Gastrocnemius medialis (tissue), 4 donors: ENCODE results near the gene COL27A1. TPM values are rescaled to one million over a fixed set of nuclear protein-coding genes. Genes with fewer than 3 reads are reported as not detected.

Experiments
- ATAC-seq, 2 donors: fragments of 150-250 bp; one replicate each; pipeline ENCODE4 v1.9.1; 2016
- DNase-seq, 2 donors: peaks; one replicate each; pipeline ENCODE4 v3.0.0-alpha.2; 2019
- H3K27ac ChIP-seq, 4 donors: fragments of 200-600 bp; sonication (generic); 1 replicate in 1 of 4; 2 replicates in 3 of 4; pipeline ENCODE4 v1.5.1; 2016 to 2018; ENCODE audit warnings: mild to moderate bottlenecking in 2 of 4, moderate library complexity in 1 of 4
- H3K27me3 ChIP-seq, 3 donors: fragments of 200-600 bp; sonication (generic) in 2 of 3; 1 replicate in 1 of 3; 2 replicates in 2 of 3; pipeline versions ENCODE4 v1.5.1 to v1.6.0; 2016 to 2019; ENCODE audit warnings: mild to moderate bottlenecking in 1 of 3, moderate library complexity in 1 of 3
- H3K36me3 ChIP-seq, 2 donors: fragments of 200-600 bp; sonication (generic) in 1 of 2; one replicate each; pipeline ENCODE4 v1.5.1; 2017 to 2018
- H3K4me1 ChIP-seq, 2 donors: fragments of 200-600 bp; sonication (generic) in 1 of 2; one replicate each; pipeline ENCODE4 v1.5.1; 2016 to 2017; ENCODE audit warnings: mild to moderate bottlenecking in 2 of 2
- H3K4me3 ChIP-seq, 4 donors: fragments of 200-600 bp; sonication (generic) in 3 of 4; 1 replicate in 1 of 4; 2 replicates in 3 of 4; pipeline ENCODE4 v1.5.1; 2016 to 2019; ENCODE audit warnings: mild to moderate bottlenecking in 2 of 4
- H3K9me3 ChIP-seq, 3 donors: fragments of 200-600 bp; sonication (generic) in 2 of 3; 1 replicate in 1 of 3; 2 replicates in 2 of 3; pipeline ENCODE4 v1.5.1; 2016 to 2019
- CTCF ChIP-seq, 5 experiments: fragments of 450-650 bp in 3 of 5; fragments of 200-600 bp in 2 of 5; sonication (generic) in 2 of 5; IDR thresholded peaks in 4 of 5; conservative IDR thresholded peaks in 1 of 5; 1 replicate in 4 of 5; 2 replicates in 1 of 5; pipeline ENCODE4 v1.5.1; 2016 to 2019; ENCODE audit warnings: antibody characterized with exemption in 5 of 5, mild to moderate bottlenecking in 3 of 5, moderate library complexity in 3 of 5
- POLR2A ChIP-seq, 2 donors: fragments of 450-650 bp; IDR thresholded peaks; one replicate each; pipeline ENCODE4 v1.6.1; 2017; ENCODE audit warnings: antibody characterized with exemption in 2 of 2, mild to moderate bottlenecking in 2 of 2, moderate library complexity in 2 of 2
- in situ Hi-C, 4 donors: fragments of 200-750 bp; cut with MboI; loops; one replicate each; pipeline versions ENCODE4 v1.15.0 to v1.8.0; 2017; ENCODE audit warnings: low sequenced_read_pairs in 4 of 4
- intact Hi-C: fragments of 100-400 bp; cut with DNase I; formaldehyde crosslinking; loops from one replicate; pipeline ENCODE4 v1.15.1; 2023; ENCODE audit warnings: low total_unique reads
- total RNA-seq, 4 donors: library from RNA; depleted of rRNA; stranded (reverse); fragments of >200 nt; gene quantifications; one replicate each; pipeline versions ENCODE4 v1.1.0 to v1.2.3, GENCODE V29; 2016

COL27A1 gene
- total RNA-seq, 4 donors from 2014 or later: 0.42 to 1.4 (median 0.95) TPM

GRCh38 chr9:114348261-114348905 lies 193.0 kb downstream of the COL27A1 start:
- H3K9me3 ChIP-seq: no peaks in the 10 kb centered on the region
- H3K27ac ChIP-seq: peak overlapping the region in 3 of 4 donors; percentile 22 to 33 (median 29)
- ATAC-seq (no peak), DNase-seq (no peak)
- in situ Hi-C loops: no loop called here
- no peak overlapping the region for H3K4me3 ChIP-seq
- peaks cover 0 to 15% of the 10 kb centered on the region in 2 donors for H3K36me3 ChIP-seq
- intact Hi-C loops: no loop called here
- TF ChIP-seq POLR2A (IDR thresholded peaks at IDR 0.05) (no peak), CTCF (IDR thresholded peaks at IDR 0.05 in 4 of 5, conservative IDR thresholded peaks at IDR 0.05 in 1 of 5) (no peak)
- no peaks in the 10 kb centered on the region for H3K4me1 ChIP-seq
- H3K27me3 ChIP-seq: no peaks in the 10 kb centered on the region

DNA sequence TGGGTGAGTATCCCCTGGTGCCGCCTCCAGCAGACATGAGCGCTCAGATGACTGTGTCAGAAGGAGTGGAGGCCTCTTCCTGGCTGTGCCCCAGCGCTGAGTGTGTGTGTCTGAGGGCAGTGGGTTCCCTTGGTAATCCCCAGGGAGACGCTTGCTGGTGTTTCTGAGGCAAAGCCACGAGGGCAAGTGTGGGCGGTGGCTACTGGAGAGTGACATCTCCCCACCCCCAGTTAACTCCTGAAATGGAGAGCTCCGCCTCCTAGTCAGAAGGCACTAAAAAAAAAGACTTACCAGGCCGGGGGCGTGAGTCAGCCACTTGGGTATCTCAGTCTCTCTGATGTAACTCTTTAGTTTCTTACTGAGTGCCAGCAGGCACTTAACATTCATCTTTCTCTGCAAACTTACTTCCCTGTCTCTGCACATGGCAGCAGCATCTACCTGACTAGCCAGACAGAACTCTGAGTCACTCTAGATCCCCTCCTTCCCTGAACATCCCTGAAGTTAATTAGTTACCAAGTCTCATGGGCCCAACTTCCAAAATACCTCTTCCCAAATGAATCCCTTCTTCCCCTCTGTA lies 193.7 kb downstream of the COL27A1 start:
- H3K36me3 ChIP-seq: peaks cover 0 to 15% of the 10 kb centered on the region in 2 donors
- TF ChIP-seq CTCF (IDR thresholded peaks at IDR 0.05 in 4 of 5, conservative IDR thresholded peaks at IDR 0.05 in 1 of 5): no peak
- TF ChIP-seq POLR2A (IDR thresholded peaks at IDR 0.05): peak in 1 of 2 donors; percentile 10
- in situ Hi-C loops (no loop called here), intact Hi-C loops (no loop called here)
- no peaks in the 10 kb centered on the region for H3K27me3 ChIP-seq
- peak overlapping the region in 3 of 4 donors; percentile 36 to 58 (median 47) for H3K27ac ChIP-seq
- no peaks in the 10 kb centered on the region for H3K9me3 ChIP-seq
- H3K4me3 ChIP-seq: no peak overlapping the region
- ATAC-seq (peak; percentile 40 to 59), DNase-seq (peak; percentile 42 to 66)
- H3K4me1 ChIP-seq: no peaks in the 10 kb centered on the region

- peak in 1 of 2 donors; percentile 36 for ATAC-seq
- H3K4me3 ChIP-seq: no peak overlapping the region
- in situ Hi-C loops (no loop called here), intact Hi-C loops (no loop called here)
- DNase-seq: peak; percentile 13 to 56
- H3K9me3 ChIP-seq: no peaks in the 10 kb centered on the region
- H3K27ac ChIP-seq: peak overlapping the region in 3 of 4 donors; percentile 36 to 58 (median 47)
- no peaks in the 10 kb centered on the region for H3K27me3 ChIP-seq
- peaks cover 0 to 15% of the 10 kb centered on the region in 2 donors for H3K36me3 ChIP-seq
- TF ChIP-seq POLR2A (IDR thresholded peaks at IDR 0.05): no peak
- TF ChIP-seq CTCF (IDR thresholded peaks at IDR 0.05 in 4 of 5, conservative IDR thresholded peaks at IDR 0.05 in 1 of 5): no peak
- H3K4me1 ChIP-seq: no peaks in the 10 kb centered on the region
Measured at GRCh38 chr9:114349713-114350480, 194.6 kb downstream of the COL27A1 start.

DNA sequence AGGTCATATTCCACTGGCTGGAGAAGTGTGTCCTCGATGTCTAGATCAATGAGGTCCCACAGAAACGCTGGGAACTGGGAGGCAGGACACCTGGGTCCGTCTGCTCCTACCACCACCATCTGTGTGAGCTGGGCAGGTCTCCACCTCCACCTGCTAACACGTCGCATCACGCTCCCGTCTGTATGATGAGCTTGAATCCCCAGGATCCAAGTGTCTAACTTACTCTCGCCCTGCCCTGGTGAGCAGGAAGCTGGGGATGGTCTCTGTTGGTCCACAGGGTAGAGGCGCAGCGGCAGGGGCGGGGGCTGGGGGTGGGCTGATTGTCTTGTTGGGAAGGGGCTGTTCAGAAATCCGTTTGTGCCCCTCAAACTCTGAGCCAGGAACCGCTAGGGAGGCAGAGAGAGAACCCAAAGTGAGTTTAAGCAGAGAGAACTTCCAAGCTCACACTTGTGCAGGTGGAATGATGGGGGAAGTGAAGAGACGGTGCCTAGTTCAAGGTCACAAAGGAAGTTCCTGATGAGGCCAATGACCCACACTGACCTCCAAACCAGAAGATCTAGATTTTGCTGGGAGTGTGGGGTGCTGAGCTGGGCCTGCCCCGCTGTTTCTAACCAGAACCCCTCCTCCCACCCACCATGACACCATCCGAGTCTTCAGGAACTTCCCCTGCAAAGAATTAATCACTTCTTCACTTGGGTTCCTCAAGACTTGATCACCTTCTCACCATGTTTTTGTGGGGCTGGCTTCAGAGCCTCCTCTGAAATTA lies 195.5 kb downstream of the COL27A1 start:
- TF ChIP-seq CTCF (IDR thresholded peaks at IDR 0.05 in 4 of 5, conservative IDR thresholded peaks at IDR 0.05 in 1 of 5): no peak
- TF ChIP-seq POLR2A (IDR thresholded peaks at IDR 0.05): no peak
- in situ Hi-C loops: no loop called here

More for the DNA sequence above, 195.5 kb downstream of the COL27A1 start:
- Histone ChIP-seq H3K4me3 (no peak overlapping the region), H3K9me3 (no peaks in the 10 kb centered on the region), H3K4me1 (no peaks in the 10 kb centered on the region), H3K27ac (peak overlapping the region; percentile 7 to 58 (median 39)), H3K36me3 (peaks cover 0 to 15% of the 10 kb centered on the region in 2 donors), H3K27me3 (no peaks in the 10 kb centered on the region)
- intact Hi-C loops: no loop called here
- ATAC-seq (no peak), DNase-seq (no peak)
